HL-60/S4 treated with retinoic acid at 250 ng/mL for 4 days and 3 days (cell line): ENCODE results near the gene MTHFSD.

Experiments
- in situ Hi-C: fragments of 300-500 bp; cut with MboI; formaldehyde crosslinking; loops from 2 replicates; pipeline ENCODE4 v1.7.0; 2022; ENCODE audit warnings: low sequenced_read_pairs

MTHFSD gene

GRCh38 chr16:86533767-86534351 lies 21.2 kb downstream of the MTHFSD start:
- in situ Hi-C loops: no loop called here

DNA sequence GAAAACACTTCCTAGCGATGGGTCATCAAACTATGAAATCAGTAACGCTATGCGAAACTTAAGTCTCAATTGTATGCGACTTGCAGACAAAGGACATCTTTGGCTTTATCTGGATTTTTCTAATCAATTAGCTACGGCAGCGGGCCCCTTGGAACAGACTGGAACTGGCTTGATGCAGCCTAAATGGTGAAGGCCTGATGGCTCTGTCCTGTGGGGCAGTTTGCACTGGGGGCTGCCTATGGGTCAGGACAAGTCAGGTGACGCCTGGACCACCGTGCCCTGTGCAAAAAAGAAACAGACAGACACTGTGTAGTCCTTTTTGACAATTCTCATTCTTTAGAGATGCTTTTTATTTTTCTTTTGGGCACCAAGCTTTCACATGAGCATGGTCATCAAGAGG lies 22.0 kb downstream of the MTHFSD start:
- in situ Hi-C loops: no loop called here

GRCh38 chr16:86532526-86532815 lies 22.6 kb downstream of the MTHFSD start:
- in situ Hi-C loops: no loop called here

DNA sequence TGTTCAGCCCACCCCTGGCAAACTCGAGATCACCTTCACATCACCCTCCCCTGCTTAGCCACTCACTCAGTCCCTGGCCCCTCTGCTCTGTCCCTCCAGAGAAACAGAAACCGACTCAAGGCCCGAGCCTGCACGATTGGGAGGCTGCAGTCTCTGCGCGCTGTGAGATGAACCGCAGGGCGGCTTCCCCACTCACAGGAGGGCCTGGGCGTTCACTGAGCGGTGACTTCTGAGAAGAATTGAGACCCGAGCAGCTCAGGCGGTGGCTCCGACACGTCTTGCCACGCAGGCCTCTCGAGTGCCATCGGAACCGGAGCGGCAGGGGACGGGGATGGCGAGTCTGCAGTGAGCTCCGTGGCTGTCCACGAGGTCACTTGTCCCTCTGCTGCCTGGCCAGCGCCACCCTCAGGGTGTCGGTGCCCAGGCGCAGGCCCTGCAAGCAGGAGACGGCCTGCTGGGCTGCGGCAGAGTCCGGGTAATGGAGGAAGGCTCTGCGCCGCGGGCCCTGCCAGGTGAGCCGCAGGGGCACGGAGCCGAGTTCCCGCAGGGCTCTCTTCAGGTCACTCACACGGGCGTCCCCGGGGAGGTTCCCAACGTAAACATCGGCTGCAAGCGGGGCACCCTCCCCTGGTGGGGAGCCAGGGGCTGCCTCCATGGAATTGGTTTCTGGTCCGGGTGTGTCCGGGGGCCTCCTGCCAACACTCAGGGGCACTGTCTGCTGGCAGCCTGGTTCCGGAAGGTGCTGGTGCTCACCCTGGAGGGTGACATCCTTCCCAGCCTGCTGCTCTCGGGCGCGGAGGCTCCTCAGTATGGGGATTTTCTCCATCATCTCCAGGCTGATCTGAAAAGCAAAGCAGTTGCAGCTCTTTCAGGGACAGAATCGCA lies 23.2 kb downstream of the MTHFSD start:
- in situ Hi-C loops: no loop called here

- in situ Hi-C loops: no loop called here
Observed at GRCh38 chr16:86531191-86531545, 23.9 kb downstream of the MTHFSD start.

- in situ Hi-C loops: no loop called here
Observed at GRCh38 chr16:86530251-86531190, 24.5 kb downstream of the MTHFSD start.

- in situ Hi-C loops: no loop called here
Observed at GRCh38 chr16:86529160-86529559, 25.9 kb downstream of the MTHFSD start.

DNA sequence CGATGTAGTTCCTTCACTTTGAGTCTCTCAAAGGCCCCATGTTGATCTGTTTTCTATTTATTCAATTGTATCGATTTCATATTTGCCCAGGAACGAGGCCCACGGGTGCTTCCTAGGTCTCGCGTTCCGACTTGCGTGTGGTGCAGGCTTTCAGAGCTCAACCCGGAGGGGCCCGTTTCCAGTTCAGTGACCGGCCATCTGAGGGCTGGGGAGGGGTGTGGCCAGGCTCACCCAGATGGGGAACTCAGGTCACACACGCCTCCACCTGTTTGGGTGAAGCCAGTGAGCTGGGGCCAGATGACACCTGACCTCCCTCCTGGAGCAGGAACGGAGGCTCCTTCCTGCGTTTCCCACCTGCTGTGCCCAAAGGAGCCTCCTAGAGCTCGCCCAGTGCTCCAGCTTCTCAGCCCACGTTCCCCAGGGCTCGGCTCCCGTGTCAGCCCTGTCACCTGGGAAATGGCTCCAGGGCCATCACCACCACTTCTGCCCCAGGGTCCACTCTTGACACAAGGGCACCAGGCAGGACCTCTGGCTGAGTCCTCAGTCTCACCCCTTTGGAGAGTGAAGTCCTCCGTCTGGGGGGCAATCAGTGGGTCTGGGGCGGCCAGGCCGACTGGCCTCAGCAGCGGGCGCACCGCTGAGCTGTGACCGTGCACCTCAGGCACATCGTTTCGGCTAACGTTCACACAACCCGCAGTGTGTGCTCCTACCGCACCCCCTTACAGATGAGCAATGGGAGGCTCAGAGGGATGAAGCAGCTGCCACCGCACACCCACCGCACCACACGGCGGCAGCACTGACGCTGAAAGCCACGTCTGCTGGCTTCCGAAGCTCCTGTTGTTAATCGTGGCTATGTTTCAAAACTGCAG lies 26.7 kb downstream of the MTHFSD start:
- in situ Hi-C loops: no loop called here

DNA sequence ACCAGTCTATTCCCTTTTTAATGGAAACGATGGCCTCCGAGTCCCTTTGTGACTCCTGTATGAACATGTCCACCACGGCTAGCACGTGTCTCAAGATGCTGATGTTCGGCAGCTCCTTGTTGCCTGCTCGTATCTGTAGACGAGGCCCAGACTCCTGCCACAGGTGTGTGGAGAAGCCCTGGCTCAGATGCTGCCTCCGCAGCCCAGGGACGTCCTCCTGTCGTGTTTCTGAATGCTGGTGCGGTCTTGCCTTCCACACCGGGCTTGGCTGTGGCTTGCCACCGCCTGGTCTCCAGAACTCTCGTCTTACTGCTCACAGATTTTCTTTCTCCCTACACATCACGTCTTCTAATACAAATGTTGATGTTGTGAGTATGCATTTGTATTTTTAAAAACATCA lies 27.7 kb downstream of the MTHFSD start:
- in situ Hi-C loops: no loop called here

DNA sequence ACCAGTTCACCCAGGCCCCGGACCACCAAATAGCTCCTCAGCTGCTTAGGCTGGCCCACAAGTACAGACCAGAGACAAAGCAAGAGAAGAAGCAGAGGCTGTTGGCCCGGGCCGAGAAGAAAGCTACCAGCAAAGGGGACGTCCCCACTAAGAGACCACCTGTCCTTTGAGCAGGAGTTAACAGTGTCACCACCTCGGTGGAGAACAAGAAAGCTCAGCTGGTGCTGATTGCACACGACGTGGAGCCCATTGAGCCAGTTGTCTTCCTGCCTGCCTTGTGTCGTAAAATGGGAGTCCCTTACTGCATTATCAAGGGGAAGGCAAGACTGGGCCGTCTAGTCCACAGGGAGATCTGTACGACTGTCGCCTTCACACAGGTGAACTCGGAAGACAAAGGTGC lies 29.3 kb downstream of the MTHFSD start:
- in situ Hi-C loops: no loop called here

DNA sequence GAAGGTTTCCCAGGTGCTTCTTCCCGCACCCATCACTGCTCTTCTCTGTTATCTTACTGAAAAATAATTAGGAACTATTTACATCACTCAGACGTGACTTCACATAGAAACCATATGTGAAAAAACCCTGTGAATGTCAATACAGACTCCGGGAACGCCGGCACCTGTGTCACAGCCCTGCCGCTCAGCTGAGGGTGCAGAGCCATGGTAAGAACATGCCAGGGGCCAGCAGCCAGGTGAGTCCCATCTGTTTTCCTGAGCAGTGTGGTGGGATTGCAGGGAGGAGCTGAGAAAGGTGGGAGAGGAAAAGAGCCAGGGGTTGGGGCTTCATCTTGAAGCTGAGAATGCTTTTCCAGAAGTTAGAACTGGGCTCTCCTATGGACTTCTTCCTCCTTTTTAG lies 31.0 kb downstream of the MTHFSD start:
- in situ Hi-C loops: loop anchor here (25.0 kb wide), 1 partner anchor 712 kb away; no protein-coding TSS in a partner anchor

DNA sequence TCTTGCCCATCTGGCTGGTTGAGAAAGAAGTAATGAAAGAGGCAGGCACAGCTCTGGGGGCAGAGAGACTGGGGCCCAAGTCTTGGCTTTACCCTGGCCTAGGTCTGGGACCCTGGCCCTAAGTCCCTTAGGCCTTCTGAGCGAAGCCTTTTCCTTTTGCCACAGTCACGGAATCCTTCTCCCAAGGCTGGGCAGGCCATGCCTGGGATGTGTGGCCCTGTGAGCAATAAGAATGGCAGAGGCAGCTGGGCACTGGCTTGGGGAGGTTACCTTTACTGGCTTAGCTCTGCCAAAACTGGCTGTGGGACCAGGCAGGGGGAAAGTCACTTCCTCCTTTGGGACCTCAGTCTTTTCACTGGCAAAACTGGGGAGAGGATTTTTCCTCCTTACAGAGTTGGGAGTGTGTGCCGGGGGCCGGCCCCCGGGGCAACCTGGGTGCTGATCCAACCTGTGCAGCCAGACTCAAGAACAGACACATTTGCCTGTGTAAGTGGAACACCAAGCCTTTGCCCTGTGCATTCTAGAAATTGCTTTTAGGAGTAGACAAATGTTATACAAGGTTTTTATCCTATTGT lies 31.8 kb downstream of the MTHFSD start:
- in situ Hi-C loops: loop anchor here (25.0 kb wide), 1 partner anchor 711 kb away; no protein-coding TSS in a partner anchor

- in situ Hi-C loops: loop anchor here (25.0 kb wide), 1 partner anchor 710 kb away; no protein-coding TSS in a partner anchor
Observed at GRCh38 chr16:86522634-86523033, 32.4 kb downstream of the MTHFSD start.

DNA sequence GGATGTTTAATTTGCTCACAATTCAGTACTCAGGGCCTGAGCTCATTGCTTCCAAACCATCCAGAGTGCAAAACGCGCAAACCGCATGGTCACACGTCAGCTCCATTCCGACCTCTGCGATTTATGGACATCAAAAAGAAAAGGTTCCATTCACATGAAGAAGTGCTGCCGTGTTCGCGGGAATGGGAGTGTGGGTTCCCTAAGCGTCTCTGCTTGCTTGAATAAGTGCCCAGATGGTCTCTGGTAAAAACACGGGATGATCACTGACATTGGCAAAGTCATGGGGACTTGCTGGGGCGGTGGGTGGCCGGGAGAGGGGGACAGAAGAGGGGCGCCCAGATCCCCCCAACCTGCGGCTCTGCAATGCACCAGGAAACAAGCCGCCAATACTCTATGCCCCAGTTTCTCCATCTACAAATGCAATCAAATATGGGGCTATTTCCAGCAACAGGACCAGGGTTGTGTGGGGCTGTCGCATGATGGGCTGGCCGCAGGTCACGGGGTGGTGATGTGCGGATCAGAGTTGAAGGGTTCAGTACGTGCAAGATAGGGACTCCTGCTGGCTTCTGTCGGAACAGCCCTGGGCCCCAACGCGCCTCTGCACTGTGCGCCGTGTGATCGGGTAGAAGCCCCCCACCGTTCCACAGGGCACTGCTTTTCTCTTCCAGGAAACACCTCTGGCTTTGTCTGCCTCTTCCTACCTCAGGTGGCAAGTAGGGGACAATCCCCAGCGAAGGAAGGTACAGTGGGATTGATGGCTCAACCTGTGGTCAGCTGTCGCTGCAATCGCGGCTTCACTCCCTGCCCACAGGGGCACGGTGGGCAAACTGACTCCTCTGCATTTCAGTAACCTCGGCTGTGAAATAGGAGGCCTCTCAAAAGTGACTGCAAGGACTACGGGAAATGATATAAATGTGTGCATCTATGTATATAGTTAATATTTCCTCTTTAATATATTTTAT lies 33.5 kb downstream of the MTHFSD start:
- in situ Hi-C loops: loop anchor here (25.0 kb wide), 1 partner anchor 709 kb away; no protein-coding TSS in a partner anchor

DNA sequence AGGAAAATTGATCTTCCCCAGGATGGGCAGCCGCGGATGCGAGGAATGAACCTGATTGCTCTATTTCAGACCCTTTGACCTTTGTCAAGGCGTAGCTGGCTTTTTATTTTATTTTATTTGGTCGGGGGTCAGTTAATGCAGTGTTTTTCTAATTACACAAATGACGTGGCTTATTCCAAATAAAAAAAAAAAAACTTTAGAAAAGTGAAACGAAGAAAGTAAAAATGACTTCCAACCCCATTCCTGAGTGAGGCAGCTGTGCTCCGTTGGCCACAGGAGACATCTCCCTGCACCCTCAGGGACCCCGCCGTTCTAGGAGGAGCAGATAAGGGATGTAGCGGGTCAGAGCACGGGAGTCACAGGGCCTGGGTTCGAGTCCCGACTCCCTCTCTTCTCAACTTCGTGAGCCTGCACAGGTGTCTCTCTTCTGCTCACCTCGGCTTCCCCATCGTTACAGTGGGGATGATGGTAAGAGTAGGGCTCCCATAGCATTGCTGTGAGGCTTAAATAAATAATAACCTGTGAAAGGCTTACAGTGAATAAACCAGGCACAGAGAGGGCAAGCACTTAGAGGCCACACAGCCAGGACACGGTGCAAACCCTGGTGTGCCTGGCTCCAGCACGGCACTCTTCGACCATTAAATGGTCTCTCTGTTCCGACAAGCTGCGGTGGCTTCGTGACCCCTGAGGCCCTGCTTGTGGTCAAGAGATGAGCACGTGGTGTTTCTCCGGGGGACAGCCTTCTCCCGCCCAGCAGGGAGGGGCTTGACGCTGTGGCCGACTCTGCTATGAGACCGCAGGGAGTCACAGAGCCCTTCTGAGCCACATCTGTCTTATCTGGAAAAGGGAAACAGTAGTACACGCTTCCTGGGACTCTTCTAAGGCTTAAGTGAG lies 34.5 kb downstream of the MTHFSD start:
- in situ Hi-C loops: loop anchor here (25.0 kb wide), 1 partner anchor 708 kb away; no protein-coding TSS in a partner anchor

DNA sequence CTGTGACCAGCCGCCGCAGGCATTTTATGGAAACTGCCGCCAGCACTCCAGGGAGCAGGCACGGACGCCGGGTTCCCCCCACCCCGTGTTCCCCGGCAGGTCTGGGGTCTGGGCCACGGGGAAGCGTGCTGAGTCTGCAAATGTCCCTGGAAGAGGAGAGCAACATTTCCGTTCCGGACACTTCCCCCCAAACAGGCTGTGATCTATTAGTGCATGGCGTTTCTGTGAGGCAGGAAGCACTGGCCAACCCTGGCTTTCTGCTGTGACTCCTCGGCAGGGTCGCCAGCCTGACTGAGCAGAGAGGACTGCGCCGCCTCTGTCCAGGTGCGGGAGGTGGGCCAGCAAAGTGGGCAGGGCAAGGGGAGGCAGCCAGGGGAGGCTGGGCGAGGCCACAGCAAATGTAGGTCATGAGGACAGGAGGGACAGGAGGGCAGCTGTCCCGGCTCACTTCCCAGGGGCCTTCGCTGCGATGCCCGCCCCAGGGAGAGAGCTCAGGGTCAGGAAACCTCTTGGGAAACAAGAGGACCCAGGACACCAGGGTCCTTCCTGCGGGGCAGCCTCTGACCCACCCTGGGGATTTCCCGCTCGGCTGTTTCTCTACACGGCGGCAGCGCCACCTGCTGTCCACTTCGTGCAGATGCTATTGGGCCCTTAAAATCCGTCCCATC lies 35.3 kb downstream of the MTHFSD start:
- in situ Hi-C loops: loop anchor here (25.0 kb wide), 1 partner anchor 707 kb away; no protein-coding TSS in a partner anchor

GRCh38 chr16:86519007-86519648 lies 35.9 kb downstream of the MTHFSD start:
- in situ Hi-C loops: loop anchor here (25.0 kb wide), 1 partner anchor 707 kb away; no protein-coding TSS in a partner anchor
